ENCODE results near the gene ENDOV. TPM values are rescaled to one million over a fixed set of nuclear protein-coding genes. Genes with fewer than 3 reads are reported as not detected.

Gene ENDOV
- total RNA-seq, 1 donor from 2014 or later, result 9.7 TPM

DNA sequence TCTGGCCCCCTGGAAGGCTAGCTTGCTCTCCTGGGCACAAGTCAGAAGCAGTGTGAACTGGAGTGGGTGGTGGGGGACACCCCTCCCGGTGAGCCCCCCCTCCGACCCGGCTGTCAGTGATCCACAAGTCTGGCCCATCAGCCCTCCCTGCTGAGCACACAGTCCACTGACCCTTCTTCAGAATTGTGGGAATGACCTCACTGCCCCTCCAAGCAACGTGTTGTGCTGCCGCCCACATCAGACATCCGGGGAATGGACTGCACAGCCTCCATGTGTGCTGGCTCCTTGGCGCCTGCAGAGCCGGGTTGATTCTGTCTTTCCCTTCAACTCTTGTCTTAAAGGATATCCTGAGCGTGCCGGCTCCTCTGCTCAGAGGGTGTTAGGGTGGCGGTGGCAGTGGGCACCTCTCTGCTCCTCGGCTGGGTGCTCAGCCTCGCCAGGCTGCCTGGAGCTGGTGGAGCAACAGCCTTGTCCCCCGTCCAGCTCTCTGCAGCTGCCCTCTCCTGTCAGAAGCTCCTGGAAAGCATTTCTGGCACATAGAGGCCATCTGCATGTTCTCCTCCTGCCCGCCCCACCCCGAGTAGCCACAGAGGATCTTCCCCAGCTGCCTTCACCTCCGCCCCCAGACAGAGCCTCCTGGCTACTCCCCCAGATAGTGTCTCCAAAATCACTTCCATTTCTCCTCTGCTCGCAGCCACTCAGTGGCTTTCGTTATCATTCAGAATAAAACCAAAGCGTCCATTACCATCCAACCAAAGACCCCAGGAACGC, 41.7 kb downstream of the ENDOV start:
- no peak overlapping the region for H3K4me3 Mint-ChIP-seq
- H3K27me3 Mint-ChIP-seq (ENCODE audit: insufficient read depth, low read depth), result peaks cover 18% of the 10 kb centered on the region
- Histone ChIP-seq H3K36me3 (no peaks in the 10 kb centered on the region), H4K20me1 (ENCODE audit: low read depth) (no peaks in the 10 kb centered on the region), H3K27ac (no peak overlapping the region), H3F3A (ENCODE audit: low read depth) (peaks cover 23% of the 10 kb centered on the region), H3K9ac (no peak overlapping the region), H2AFZ (replicated peaks) (no peak overlapping the region), H3K4me1 (peaks cover 9% of the 10 kb centered on the region), H3K4me3 (no peak overlapping the region), H3K79me2 (ENCODE audit: low read depth) (no peaks in the 10 kb centered on the region), H3K9me3 (ENCODE audit: low read depth) (no peaks in the 10 kb centered on the region), H3K27me3 (peaks cover 61% of the 10 kb centered on the region), H3K4me2 (no peak overlapping the region)
- DNase-seq (ENCODE audit: low spot score), result no peak
- H3K27ac Mint-ChIP-seq, result no peak overlapping the region
- H3K9me3 Mint-ChIP-seq, result no peaks in the 10 kb centered on the region
- TF ChIP-seq, protein P1, sequence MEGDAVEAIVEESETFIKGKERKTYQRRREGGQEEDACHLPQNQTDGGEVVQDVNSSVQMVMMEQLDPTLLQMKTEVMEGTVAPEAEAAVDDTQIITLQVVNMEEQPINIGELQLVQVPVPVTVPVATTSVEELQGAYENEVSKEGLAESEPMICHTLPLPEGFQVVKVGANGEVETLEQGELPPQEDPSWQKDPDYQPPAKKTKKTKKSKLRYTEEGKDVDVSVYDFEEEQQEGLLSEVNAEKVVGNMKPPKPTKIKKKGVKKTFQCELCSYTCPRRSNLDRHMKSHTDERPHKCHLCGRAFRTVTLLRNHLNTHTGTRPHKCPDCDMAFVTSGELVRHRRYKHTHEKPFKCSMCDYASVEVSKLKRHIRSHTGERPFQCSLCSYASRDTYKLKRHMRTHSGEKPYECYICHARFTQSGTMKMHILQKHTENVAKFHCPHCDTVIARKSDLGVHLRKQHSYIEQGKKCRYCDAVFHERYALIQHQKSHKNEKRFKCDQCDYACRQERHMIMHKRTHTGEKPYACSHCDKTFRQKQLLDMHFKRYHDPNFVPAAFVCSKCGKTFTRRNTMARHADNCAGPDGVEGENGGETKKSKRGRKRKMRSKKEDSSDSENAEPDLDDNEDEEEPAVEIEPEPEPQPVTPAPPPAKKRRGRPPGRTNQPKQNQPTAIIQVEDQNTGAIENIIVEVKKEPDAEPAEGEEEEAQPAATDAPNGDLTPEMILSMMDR (IDR thresholded peaks at IDR 0.05), result no peak
- no peak for TF ChIP-seq EZH2 (IDR thresholded peaks at IDR 0.05)
- no peak for TF ChIP-seq EZH2phosphoT487 (IDR thresholded peaks at IDR 0.05)
- H3K36me3 Mint-ChIP-seq, result no peaks in the 10 kb centered on the region
- H3K4me1 Mint-ChIP-seq, result peaks cover 30% of the 10 kb centered on the region

GRCh38 chr17:80457236-80457856, 42.4 kb downstream of the ENDOV start:
- Mint-ChIP-seq H3K27me3 (ENCODE audit: insufficient read depth, low read depth) (peaks cover 19% of the 10 kb centered on the region), H3K4me3 (no peak overlapping the region), H3K9me3 (no peaks in the 10 kb centered on the region), H3K4me1 (peaks cover 30% of the 10 kb centered on the region), H3K36me3 (no peaks in the 10 kb centered on the region), H3K27ac (no peak overlapping the region)
- H3K4me2 ChIP-seq, result no peak overlapping the region
- H3K4me3 ChIP-seq, result no peak overlapping the region
- H3K79me2 ChIP-seq (ENCODE audit: low read depth), result no peaks in the 10 kb centered on the region
- no peak for DNase-seq (ENCODE audit: low spot score)
- H3K9ac ChIP-seq, result no peak overlapping the region
- H3K27me3 ChIP-seq, result peaks cover 68% of the 10 kb centered on the region
- H3K36me3 ChIP-seq, result no peaks in the 10 kb centered on the region
- no peak overlapping the region for H3K27ac ChIP-seq
- peaks cover 23% of the 10 kb centered on the region for H3F3A ChIP-seq (ENCODE audit: low read depth)
- H4K20me1 ChIP-seq (ENCODE audit: low read depth), result no peaks in the 10 kb centered on the region
- no peaks in the 10 kb centered on the region for H3K9me3 ChIP-seq (ENCODE audit: low read depth)
- TF ChIP-seq, protein P1 (IDR thresholded peaks at IDR 0.05), result no peak
- TF ChIP-seq EZH2 (IDR thresholded peaks at IDR 0.05), result no peak
- TF ChIP-seq EZH2phosphoT487 (IDR thresholded peaks at IDR 0.05), result no peak
- peaks cover 9% of the 10 kb centered on the region for H3K4me1 ChIP-seq
- H2AFZ ChIP-seq (replicated peaks), result no peak overlapping the region

- H3K9me3 ChIP-seq (ENCODE audit: low read depth), result no peaks in the 10 kb centered on the region
- no peak for DNase-seq (ENCODE audit: low spot score)
- no peak overlapping the region for H3K27ac ChIP-seq
- no peaks in the 10 kb centered on the region for H3K36me3 ChIP-seq
- no peak overlapping the region for H3K4me2 ChIP-seq
- Mint-ChIP-seq H3K4me3 (no peak overlapping the region), H3K27me3 (ENCODE audit: insufficient read depth, low read depth) (peaks cover 23% of the 10 kb centered on the region), H3K36me3 (no peaks in the 10 kb centered on the region), H3K4me1 (peaks cover 30% of the 10 kb centered on the region), H3K9me3 (no peaks in the 10 kb centered on the region), H3K27ac (no peak overlapping the region)
- no peaks in the 10 kb centered on the region for H4K20me1 ChIP-seq (ENCODE audit: low read depth)
- peaks cover 9% of the 10 kb centered on the region for H3K4me1 ChIP-seq
- peaks cover 74% of the 10 kb centered on the region for H3K27me3 ChIP-seq
- H3K4me3 ChIP-seq, result no peak overlapping the region
- H3K9ac ChIP-seq, result no peak overlapping the region
- H2AFZ ChIP-seq (replicated peaks), result no peak overlapping the region
- TF ChIP-seq EZH2phosphoT487 (IDR thresholded peaks at IDR 0.05) (no peak), EZH2 (IDR thresholded peaks at IDR 0.05) (no peak)
- TF ChIP-seq, protein P1 (IDR thresholded peaks at IDR 0.05), result no peak
- H3K79me2 ChIP-seq (ENCODE audit: low read depth), result no peaks in the 10 kb centered on the region
- peaks cover 21% of the 10 kb centered on the region for H3F3A ChIP-seq (ENCODE audit: low read depth)
These were observed 43.0 kb downstream of the ENDOV start for GRCh38 chr17:80458016-80458415.
